ENCODE measurements around the gene SULT2B1.

- TF ChIP-seq CTCF (IDR thresholded peaks at IDR 0.05) (no peak), POLR2AphosphoS5 (IDR thresholded peaks at IDR 0.05) (no peak)
These were observed 40.0 kb upstream of the SULT2B1 start, which contains the start of gene LMTK3 for GRCh38 chr19:48511800-48512503.

Data from esophagus muscularis mucosa (tissue), 3 donors.